ENCODE results near the gene RDX.

The RDX gene

DNA sequence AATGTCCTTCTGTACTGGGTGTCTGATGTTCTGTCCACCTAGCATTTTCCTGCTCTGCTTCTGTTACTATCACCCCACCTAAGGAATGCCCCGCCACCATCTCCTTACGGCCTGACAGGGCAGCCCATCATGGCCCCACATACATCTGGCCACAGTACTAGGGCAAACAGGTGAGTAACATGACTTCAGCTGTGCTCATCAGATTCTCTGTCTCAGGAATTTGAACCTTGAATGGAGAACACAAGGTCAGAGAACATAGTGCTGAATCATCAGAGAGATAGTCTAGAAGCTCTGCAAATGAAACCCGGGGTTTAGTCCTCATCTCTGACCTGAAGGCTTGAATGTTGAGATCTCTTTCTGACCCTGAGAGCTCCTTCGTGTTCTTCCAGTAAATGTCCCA is 170.8 kb downstream of the RDX start:
- no peak for DNase-seq

Data from NCI-H1417 treated with DMSO at 0.1 percent for 48 hours (cell line).